Measurements from ENCODE around the gene ARHGDIB. TPM values are rescaled to one million over a fixed set of nuclear protein-coding genes. Genes with fewer than 3 reads are reported as not detected.

The ARHGDIB gene
- total RNA-seq, 1 experiment from 2014 or later: 4.3 TPM

- no peak for ATAC-seq
- TF ChIP-seq EGR1 (IDR thresholded peaks at IDR 0.05; ENCODE audit: low read depth) (no peak), CBX3 (IDR thresholded peaks at IDR 0.05; ENCODE audit: low read depth) (no peak), ZFX (IDR thresholded peaks at IDR 0.05) (no peak), ZNF274 (IDR thresholded peaks at IDR 0.05; ENCODE audit: low read depth, low read length) (no peak), ELF1 (IDR thresholded peaks at IDR 0.05; ENCODE audit: borderline replicate concordance, low read depth) (no peak), POLR2AphosphoS5 (IDR thresholded peaks at IDR 0.05; ENCODE audit: low read depth, low read length) (no peak)
- POLR2A ChIA-PET: no interaction called here
- Histone ChIP-seq H3K4me3 (replicated peaks in 1 of 2; ENCODE audit: low read depth in 1 of 2, low read length in 2 of 2) (no peak overlapping the region), H3K27me3 (ENCODE audit: insufficient read depth, low read length) (no peaks in the 10 kb centered on the region), H4K20me1 (ENCODE audit: insufficient read depth) (no peaks in the 10 kb centered on the region), H3K9ac (ENCODE audit: low read length) (no peak overlapping the region), H3K4me1 (ENCODE audit: control insufficient read depth in 1 of 2, insufficient read depth in 2 of 2, low read length in 2 of 2) (peaks cover 8 to 29% of the 10 kb centered on the region in 2 experiments), H3K9me3 (ENCODE audit: control insufficient read depth in 1 of 2, insufficient read depth in 1 of 2, low read depth in 1 of 2, low read length in 2 of 2) (no peaks in the 10 kb centered on the region), H3K36me3 (ENCODE audit: control insufficient read depth in 1 of 2, insufficient read depth in 2 of 2, low read length in 2 of 2) (no peaks in the 10 kb centered on the region), H3K27ac (ENCODE audit: low read depth, low read length) (no peak overlapping the region), H3K9me2 (ENCODE audit: insufficient read depth) (no peaks in the 10 kb centered on the region), H3K79me2 (ENCODE audit: insufficient read depth, low read length) (no peaks in the 10 kb centered on the region), H2AFZ (ENCODE audit: low read depth, low read length, poor library complexity, severe bottlenecking) (no peak overlapping the region), H3K4me2 (ENCODE audit: low read length) (no peak overlapping the region)
- no peak for DNase-seq (ENCODE audit: low read depth, low spot score)
- intact Hi-C loops (cut with micrococcal nuclease): no loop called here
- CTCF ChIA-PET: no interaction called here
- RAD21 ChIA-PET (ENCODE audit: low non-redundant PET in 1 of 2, low total read pairs in 2 of 2, uncharacterized antibody in 2 of 2, unreplicated experiment in 2 of 2): no interaction called here
- no TSS peak for BruUV-seq (replicated peaks)
Measured at GRCh38 chr12:14946162-14946561, 15.2 kb downstream of the ARHGDIB start.

DNA sequence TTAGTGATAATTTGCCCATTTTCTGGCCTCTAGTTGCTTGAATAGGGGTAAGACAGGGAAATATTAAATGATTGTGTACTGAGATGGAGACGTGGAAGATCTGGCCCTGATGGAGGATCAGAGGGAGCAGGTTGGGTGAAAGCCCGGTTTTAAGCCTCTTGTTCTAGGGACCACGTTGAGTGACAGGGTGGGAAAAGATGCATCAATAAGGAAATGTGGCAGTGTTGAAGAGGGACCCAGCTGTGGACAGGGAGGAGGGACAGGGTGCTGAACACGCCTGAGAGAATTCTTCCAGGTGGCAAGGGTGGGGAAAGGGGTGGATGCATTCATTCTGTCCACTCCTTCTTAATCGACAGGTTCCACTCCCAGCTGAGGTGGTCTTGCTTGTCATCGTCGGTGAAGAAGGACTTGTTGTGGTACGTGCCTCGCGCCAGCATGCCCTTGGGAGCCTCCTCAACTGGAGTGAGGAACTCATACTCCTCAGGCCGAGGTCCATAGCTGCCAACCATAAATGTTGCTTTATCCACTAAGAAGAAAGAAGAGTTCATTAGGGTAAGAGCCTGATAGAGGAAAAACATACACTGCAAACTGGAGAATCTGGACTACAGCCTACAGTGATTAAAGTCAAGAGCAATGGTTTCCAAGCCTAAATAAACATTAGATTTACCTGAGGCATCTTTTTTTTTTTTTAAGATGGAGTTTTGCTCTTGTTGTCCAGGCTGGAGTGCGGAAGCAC, 19.0 kb downstream of the ARHGDIB start:
- Histone ChIP-seq H3K4me3 (replicated peaks in 1 of 2; ENCODE audit: low read depth in 1 of 2, low read length in 2 of 2) (no peak overlapping the region), H3K36me3 (ENCODE audit: control insufficient read depth in 1 of 2, insufficient read depth in 2 of 2, low read length in 2 of 2) (no peaks in the 10 kb centered on the region), H3K9me2 (ENCODE audit: insufficient read depth) (0 out of 2 replicates have a peak, but pooled peaks cover 3% of the 10 kb centered on the region), H3K4me1 (ENCODE audit: control insufficient read depth in 1 of 2, insufficient read depth in 2 of 2, low read length in 2 of 2) (no peaks in the 10 kb centered on the region), H2AFZ (ENCODE audit: low read depth, low read length, poor library complexity, severe bottlenecking) (no peak overlapping the region), H3K9ac (ENCODE audit: low read length) (no peak overlapping the region), H3K27ac (ENCODE audit: low read depth, low read length) (no peak overlapping the region), H4K20me1 (ENCODE audit: insufficient read depth) (no peaks in the 10 kb centered on the region), H3K27me3 (ENCODE audit: insufficient read depth, low read length) (no peaks in the 10 kb centered on the region), H3K79me2 (ENCODE audit: insufficient read depth, low read length) (no peaks in the 10 kb centered on the region), H3K9me3 (ENCODE audit: control insufficient read depth in 1 of 2, insufficient read depth in 1 of 2, low read depth in 1 of 2, low read length in 2 of 2) (no peaks in the 10 kb centered on the region), H3K4me2 (ENCODE audit: low read length) (no peak overlapping the region)
- POLR2A ChIA-PET: no interaction called here
- TF ChIP-seq ELF1 (IDR thresholded peaks at IDR 0.05; ENCODE audit: borderline replicate concordance, low read depth): no peak
- TF ChIP-seq, protein P1, sequence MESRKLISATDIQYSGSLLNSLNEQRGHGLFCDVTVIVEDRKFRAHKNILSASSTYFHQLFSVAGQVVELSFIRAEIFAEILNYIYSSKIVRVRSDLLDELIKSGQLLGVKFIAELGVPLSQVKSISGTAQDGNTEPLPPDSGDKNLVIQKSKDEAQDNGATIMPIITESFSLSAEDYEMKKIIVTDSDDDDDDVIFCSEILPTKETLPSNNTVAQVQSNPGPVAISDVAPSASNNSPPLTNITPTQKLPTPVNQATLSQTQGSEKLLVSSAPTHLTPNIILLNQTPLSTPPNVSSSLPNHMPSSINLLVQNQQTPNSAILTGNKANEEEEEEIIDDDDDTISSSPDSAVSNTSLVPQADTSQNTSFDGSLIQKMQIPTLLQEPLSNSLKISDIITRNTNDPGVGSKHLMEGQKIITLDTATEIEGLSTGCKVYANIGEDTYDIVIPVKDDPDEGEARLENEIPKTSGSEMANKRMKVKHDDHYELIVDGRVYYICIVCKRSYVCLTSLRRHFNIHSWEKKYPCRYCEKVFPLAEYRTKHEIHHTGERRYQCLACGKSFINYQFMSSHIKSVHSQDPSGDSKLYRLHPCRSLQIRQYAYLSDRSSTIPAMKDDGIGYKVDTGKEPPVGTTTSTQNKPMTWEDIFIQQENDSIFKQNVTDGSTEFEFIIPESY (IDR thresholded peaks at IDR 0.05; ENCODE audit: extremely low read depth, insufficient replicate concordance, low read length): no peak
- DNase-seq (ENCODE audit: low read depth, low spot score): no peak
- RAD21 ChIA-PET (ENCODE audit: low non-redundant PET in 1 of 2, low total read pairs in 2 of 2, uncharacterized antibody in 2 of 2, unreplicated experiment in 2 of 2): no interaction called here
- no TSS peak for BruUV-seq (replicated peaks)
- CTCF ChIA-PET: no interaction called here
- ATAC-seq: no peak
- intact Hi-C loops (cut with micrococcal nuclease): no loop called here
